OCI-LY7 (cell line): ENCODE measurements around the gene REEP6. TPM values are rescaled to one million over a fixed set of nuclear protein-coding genes. Genes with fewer than 3 reads are reported as not detected.

Experiments
- BruUV-seq: library from RNA; stranded (reverse); fragments of 400-500 nt; replicated peaks from 2 replicates; lab custom pipeline; 2021; lab: Mats Ljungman, UMichigan
- CTCF ChIA-PET: fragments of 300-600 bp; sonication (Branson Sonifier 250); formaldehyde crosslinking; loops from one replicate; lab custom pipeline; 2022; ENCODE audit warnings: antibody characterized with exemption; ENCODE audit not compliant: unreplicated experiment; lab: Charles Lee
- POLR2A ChIA-PET: fragments of 300-600 bp; sonication (Branson Sonifier 250); formaldehyde crosslinking; loops from one replicate; lab custom pipeline; 2022; ENCODE audit warnings: antibody characterized with exemption; lab: Charles Lee
- DNase-seq: peaks from one replicate; pipeline ENCODE4 v3.0.0-alpha.2; 2015; ENCODE audit warnings: low spot score
- H2AFZ ChIP-seq: fragments of 200-600 bp; sonication (generic), shearing (Covaris generic); 2 replicates; pipeline ENCODE4 v1.6.1; 2014; ENCODE audit warnings: mild to moderate bottlenecking, antibody characterized with exemption, low read length, moderate library complexity
- H3K27ac ChIP-seq: fragments of 200-600 bp; sonication (generic); 2 replicates; pipeline ENCODE4 v1.5.1; 2014; ENCODE audit warnings: mixed run types, low read depth, mild to moderate bottlenecking, moderate library complexity, low read length, inconsistent platforms; ENCODE audit not compliant: poor library complexity, severe bottlenecking
- H3K36me3 ChIP-seq: fragments of 200-600 bp; sonication (generic); 2 replicates; pipeline ENCODE4 v1.6.1; 2014; ENCODE audit warnings: mild to moderate bottlenecking, antibody characterized with exemption, low read length, moderate library complexity, mixed read lengths; ENCODE audit not compliant: insufficient read depth
- H3K4me1 ChIP-seq: fragments of 200-600 bp; sonication (generic); 2 replicates; pipeline ENCODE4 v1.5.1; 2014; ENCODE audit warnings: mild to moderate bottlenecking, low read length; ENCODE audit not compliant: insufficient read depth, poor library complexity, severe bottlenecking
- H3K4me2 ChIP-seq: fragments of 200-600 bp; sonication (generic); 2 replicates; pipeline ENCODE4 v1.6.1; 2014; ENCODE audit warnings: mild to moderate bottlenecking, low read length
- H3K4me3 ChIP-seq: fragments of 200-600 bp; sonication (generic); 2 replicates; pipeline ENCODE4 v1.5.1; 2014; ENCODE audit warnings: mild to moderate bottlenecking, low read depth, low read length; ENCODE audit not compliant: poor library complexity, severe bottlenecking
- H3K79me2 ChIP-seq: fragments of 200-600 bp; sonication (generic); 2 replicates; pipeline ENCODE4 v1.6.1; 2016; ENCODE audit warnings: low read depth, mild to moderate bottlenecking, low read length, moderate library complexity, mixed read lengths; ENCODE audit not compliant: insufficient read depth
- H3K9me2 ChIP-seq: fragments of 200-600 bp; sonication (generic); 2 replicates; pipeline ENCODE4 v1.6.1; 2016; ENCODE audit warnings: mild to moderate bottlenecking, low read length, mixed read lengths; ENCODE audit not compliant: insufficient read depth
- H3K9me3 ChIP-seq: fragments of 200-600 bp; sonication (generic); 2 replicates; pipeline ENCODE4 v1.6.1; 2014; ENCODE audit warnings: mild to moderate bottlenecking, mixed run types, low read length, mixed read lengths
- H4K20me1 ChIP-seq: fragments of 200-600 bp; sonication (generic); 2 replicates; pipeline ENCODE4 v1.6.1; 2014; ENCODE audit warnings: mild to moderate bottlenecking, antibody characterized with exemption, low read length, moderate library complexity, mixed read lengths; ENCODE audit not compliant: insufficient read depth
- CTCF ChIP-seq: fragments of 200-600 bp; sonication (generic); conservative IDR thresholded peaks from 2 replicates; pipeline ENCODE4 v1.5.1; 2014; ENCODE audit warnings: mild to moderate bottlenecking, antibody characterized with exemption, low read length, moderate library complexity, mixed read lengths
- EZH2phosphoT487 ChIP-seq: fragments of 200-600 bp; sonication (generic); IDR thresholded peaks from 2 replicates; pipeline ENCODE4 v1.6.1; 2018; ENCODE audit warnings: low read depth, borderline replicate concordance, mild to moderate bottlenecking, mixed run types, antibody characterized with exemption, low read length, moderate library complexity, mixed read lengths
- intact Hi-C: fragments of 100-400 bp; cut with micrococcal nuclease; formaldehyde crosslinking; loops from one replicate; pipeline ENCODE4 v1.10.0; 2022; ENCODE audit not compliant: unreplicated experiment
- total RNA-seq, 2 experiments: library from RNA; depleted of rRNA in 1 of 2; stranded (reverse); fragments of >200 nt in 1 of 2; shearing (Covaris generic) in 1 of 2; gene quantifications; 2 replicates each; pipeline ENCODE4 v1.2.3, GENCODE V29; 2014 to 2022

REEP6 gene
- total RNA-seq, 2 experiments from 2014 or later = 1.3 to 3.6 TPM

- Histone ChIP-seq H3K4me1 (peaks cover 4% of the 10 kb centered on the region), H2AFZ (no peak overlapping the region), H3K9me2 (no peaks in the 10 kb centered on the region), H3K79me2 (no peaks in the 10 kb centered on the region), H3K4me3 (no peak overlapping the region), H3K4me2 (no peak overlapping the region), H3K9me3 (no peaks in the 10 kb centered on the region), H4K20me1 (no peaks in the 10 kb centered on the region), H3K36me3 (no peaks in the 10 kb centered on the region), H3K27ac (no peak overlapping the region)
- TF ChIP-seq CTCF = no peak
- no peak for TF ChIP-seq EZH2phosphoT487
- ChIA-PET CTCF (no interaction called here), POLR2A (no interaction called here)
- intact Hi-C loops = no loop called here
- no peak for DNase-seq
- no TSS peak for BruUV-seq
These were observed 20.6 kb downstream of the REEP6 start for GRCh38 chr19:1511318-1512317.

GRCh38 chr19:1512671-1513498 is 21.9 kb downstream of the REEP6 start, which contains the start of gene ADAMTSL5:
Gene ADAMTSL5, minus strand, starts transcription at chr19:1513019. Its CDS starts 2,076 bp downstream, at chr19:1510943.
- intact Hi-C loops = no loop called here
- DNase-seq = no peak
- H3K4me1 ChIP-seq = peaks cover 4% of the 10 kb centered on the region

More at GRCh38 chr19:1512671-1513498, 21.9 kb downstream of the REEP6 start, which contains the start of gene ADAMTSL5:
- ChIA-PET POLR2A (no interaction called here), CTCF (no interaction called here)
- no peaks in the 10 kb centered on the region for H3K9me3 ChIP-seq
- H3K36me3 ChIP-seq = no peaks in the 10 kb centered on the region
- no peak within 1 kb of the TSS for H3K27ac ChIP-seq
- no peaks in the 10 kb centered on the region for H3K9me2 ChIP-seq
- H2AFZ ChIP-seq = no peak within 1 kb of the TSS
- H3K79me2 ChIP-seq = no peaks in the 10 kb centered on the region
- no peaks in the 10 kb centered on the region for H4K20me1 ChIP-seq
- BruUV-seq = no TSS peak
- no peak within 1 kb of the TSS for H3K4me3 ChIP-seq
- TF ChIP-seq CTCF = no peak
- TF ChIP-seq EZH2phosphoT487 = no peak
- no peak within 1 kb of the TSS for H3K4me2 ChIP-seq
